GM12801 (cell line): ENCODE measurements around the gene GLMP.

Source experiments
- TF ChIP-seq, protein P1 (sequence below): IDR thresholded peaks from one replicate; pipeline ENCODE4 v1.5.1; 2011; ENCODE audit warnings: control low read depth; ENCODE audit not compliant: insufficient read length; ENCODE audit errors: extremely low read depth

Gene GLMP, protein sequence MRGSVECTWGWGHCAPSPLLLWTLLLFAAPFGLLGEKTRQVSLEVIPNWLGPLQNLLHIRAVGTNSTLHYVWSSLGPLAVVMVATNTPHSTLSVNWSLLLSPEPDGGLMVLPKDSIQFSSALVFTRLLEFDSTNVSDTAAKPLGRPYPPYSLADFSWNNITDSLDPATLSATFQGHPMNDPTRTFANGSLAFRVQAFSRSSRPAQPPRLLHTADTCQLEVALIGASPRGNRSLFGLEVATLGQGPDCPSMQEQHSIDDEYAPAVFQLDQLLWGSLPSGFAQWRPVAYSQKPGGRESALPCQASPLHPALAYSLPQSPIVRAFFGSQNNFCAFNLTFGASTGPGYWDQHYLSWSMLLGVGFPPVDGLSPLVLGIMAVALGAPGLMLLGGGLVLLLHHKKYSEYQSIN

DNA sequence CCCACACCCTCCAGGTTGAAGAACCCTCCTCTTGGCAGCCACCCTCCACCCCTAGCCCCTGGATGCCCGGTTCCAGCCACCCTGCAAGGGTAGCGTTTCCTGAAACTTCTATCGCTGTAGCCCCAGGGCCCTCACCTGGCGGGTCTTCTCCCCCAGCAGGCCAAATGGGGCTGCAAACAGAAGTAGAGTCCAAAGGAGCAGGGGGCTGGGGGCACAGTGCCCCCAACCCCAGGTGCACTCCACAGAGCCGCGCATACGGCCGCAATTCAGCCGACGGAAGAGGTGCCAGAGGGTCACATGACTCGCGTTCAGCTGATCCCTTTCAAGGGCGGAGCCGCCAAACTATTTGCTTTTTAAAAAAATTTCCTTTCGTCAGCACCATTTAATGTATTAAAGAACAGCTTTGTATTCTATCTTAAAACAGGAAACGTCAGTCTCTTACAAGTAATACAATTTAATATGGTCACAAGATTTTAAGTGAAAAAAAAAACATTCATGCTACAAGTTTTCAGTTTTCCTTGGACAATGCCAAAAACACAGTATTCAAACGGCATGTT lies at the start of gene GLMP:
Gene GLMP (minus strand): TSS at position 289 of the 557 bp plus-strand sequence. CDS start 34 bp downstream, at position 255.
- TF ChIP-seq, protein P1, sequence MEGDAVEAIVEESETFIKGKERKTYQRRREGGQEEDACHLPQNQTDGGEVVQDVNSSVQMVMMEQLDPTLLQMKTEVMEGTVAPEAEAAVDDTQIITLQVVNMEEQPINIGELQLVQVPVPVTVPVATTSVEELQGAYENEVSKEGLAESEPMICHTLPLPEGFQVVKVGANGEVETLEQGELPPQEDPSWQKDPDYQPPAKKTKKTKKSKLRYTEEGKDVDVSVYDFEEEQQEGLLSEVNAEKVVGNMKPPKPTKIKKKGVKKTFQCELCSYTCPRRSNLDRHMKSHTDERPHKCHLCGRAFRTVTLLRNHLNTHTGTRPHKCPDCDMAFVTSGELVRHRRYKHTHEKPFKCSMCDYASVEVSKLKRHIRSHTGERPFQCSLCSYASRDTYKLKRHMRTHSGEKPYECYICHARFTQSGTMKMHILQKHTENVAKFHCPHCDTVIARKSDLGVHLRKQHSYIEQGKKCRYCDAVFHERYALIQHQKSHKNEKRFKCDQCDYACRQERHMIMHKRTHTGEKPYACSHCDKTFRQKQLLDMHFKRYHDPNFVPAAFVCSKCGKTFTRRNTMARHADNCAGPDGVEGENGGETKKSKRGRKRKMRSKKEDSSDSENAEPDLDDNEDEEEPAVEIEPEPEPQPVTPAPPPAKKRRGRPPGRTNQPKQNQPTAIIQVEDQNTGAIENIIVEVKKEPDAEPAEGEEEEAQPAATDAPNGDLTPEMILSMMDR, result no peak

DNA sequence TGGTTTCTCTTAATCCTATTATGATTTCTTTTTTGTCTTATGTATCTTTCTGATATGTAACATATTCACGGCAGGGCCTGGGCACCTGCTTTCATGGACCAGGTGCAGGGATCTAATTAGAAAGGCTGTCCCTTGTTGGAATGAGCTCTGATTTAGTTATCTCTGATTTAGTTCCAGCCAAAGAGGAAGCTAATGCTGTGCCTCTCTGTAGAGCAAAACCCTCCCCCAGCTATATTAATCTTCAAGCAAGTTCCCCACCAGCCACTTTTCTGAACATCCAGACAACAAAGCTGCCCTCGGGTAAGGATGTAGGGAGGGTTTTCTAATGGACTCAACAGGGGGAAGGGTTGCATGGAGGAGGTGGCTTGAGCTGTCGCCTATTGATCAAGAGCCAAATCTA lies 48.9 kb upstream of the GLMP start:
- TF ChIP-seq, protein P1, result no peak

DNA sequence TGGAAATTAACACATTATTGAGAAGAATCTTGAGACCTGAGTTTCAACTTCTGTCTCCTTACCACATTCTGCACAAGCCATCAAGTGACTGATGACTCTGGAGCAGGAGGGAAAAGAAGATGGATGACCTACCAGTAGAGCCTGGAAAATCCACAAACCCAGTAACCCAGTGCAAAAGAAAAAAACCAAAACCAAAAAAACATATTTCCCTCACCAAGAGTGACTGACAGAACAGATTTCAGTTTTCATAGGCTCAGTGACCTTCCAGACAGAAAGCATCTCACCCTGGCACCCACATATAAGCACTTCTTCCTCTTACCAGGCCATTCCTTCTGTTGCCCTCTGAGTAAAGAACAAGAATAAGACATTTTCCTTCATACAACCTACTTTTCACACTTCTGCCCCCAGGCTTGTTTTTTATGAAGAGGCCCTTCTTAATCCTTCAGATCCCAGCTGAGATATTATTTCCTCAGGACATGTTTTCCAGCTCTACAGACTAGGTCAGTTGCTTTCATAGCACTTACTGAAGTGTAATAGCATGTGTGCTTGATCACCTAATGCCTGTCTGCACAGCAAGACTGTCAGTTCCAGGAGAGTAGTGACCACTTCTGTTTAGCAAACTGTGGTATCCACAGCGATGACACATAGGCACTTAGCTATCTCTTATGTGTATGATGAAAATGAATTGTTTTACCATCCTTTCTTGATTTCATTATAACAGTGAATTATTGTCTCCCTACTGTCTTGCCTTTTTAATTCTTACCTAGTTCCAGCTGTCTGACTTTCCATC lies 46.9 kb upstream of the GLMP start:
- TF ChIP-seq, protein P1, result no peak

DNA sequence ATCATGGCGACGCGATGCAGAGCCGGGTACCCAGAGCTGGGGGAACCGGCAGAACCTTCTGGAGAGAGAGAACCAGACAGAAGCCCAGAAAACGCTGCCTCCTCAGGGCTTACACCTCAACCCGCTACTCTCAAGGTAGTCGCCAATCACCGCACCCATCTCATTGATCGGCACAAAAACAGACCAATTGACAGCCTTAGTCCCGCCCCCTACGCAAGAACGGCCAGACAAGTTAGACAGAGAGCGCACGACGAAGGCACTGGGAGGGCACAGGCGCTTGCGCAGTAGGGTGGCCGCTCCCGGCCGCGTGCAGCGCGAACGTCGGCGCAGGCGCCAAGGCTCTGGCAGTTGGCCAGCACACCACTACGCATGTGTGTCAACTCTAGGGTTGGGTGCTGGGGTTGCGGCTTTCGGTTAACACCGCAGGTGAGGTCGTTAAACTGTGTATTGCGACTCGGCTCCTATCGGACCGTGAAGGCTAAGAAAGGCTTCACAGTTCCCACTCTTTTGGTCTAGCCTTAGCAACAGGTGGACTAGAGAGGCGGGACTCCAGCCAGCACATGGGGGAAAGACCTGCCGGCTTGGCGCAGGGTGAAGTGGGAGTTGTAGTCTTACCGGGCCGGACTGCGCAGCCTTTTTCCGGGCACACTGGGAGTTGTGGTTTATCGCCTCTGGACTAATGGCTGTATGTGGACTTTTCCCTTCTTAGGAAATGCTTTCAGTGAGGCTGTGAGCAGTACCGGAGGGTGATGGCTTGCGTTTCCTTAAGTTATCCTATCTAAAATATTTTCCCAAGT lies 42.9 kb upstream of the GLMP start, which contains the start of the genes CCT3 and TSACC:
Gene CCT3 (minus strand): TSS at position 113 of the 797 bp plus-strand sequence. CDS start 108 bp downstream, at position 5.
Gene TSACC (plus strand): TSS at position 347 of the 797 bp plus-strand sequence. CDS start 1,232 bp downstream, outside the sequence.
- TF ChIP-seq, protein P1, result no peak

DNA sequence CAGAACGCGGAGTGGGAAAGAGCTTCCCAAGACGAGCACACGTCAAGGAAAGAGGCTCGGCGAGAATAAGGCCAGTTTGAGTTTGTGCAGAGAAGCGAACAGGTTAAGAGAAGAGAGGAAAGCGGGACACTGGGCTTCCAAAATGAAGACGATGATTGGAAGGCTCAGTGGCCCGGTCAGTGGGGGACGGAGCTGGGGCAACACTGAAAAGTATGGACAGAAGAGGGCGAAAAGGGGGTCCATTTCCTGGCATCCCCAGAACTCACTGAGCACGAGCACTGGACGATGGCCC lies 42.4 kb upstream of the GLMP start:
- TF ChIP-seq, protein P1, result no peak

DNA sequence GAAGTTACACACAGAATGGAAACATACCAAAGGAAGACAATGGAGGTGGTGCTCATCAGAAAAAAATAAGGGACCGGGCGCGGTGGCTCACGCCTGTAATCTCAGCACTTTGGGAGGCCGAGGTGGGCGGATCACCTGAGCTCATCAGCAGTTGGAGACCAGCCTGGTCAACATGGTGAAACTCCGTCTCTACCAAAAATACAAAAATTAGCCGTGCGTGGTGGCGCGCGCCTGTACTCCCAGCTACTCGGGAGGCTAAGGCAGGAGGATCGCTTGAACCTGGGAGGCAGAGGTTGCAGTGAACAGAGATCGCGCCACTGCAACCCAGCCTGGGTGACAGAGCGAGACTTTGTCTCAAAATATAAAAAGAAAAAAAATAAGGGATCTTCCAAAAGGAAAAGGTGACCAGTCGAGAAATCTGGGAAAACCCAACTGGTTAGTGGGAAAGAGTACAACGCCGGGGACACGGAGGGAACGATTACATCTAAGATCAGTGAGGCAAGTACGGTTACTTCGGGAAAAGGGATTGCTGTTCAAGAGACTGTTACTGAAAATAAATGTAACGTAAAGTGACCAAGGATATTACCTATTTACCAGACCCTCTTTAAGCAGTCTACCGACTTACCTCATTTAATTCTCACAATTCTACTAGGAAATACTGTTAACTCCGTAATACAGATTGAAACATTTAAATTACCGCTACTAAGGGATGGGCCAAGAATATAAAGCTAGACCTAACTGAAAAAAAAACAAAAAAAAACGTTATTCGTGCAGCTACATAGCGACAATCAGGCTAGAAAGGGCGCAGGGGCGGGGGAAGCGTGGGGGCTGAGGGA lies 41.8 kb upstream of the GLMP start:
- TF ChIP-seq, protein P1, result no peak
